Measurements from ENCODE around the gene AFF4. TPM values are rescaled to one million over a fixed set of nuclear protein-coding genes. Genes with fewer than 3 reads are reported as not detected.
A peak's percentile ranks its signal among the peaks of the same experiment; 100 is the strongest.

AFF4 gene
- total RNA-seq, 1 donor from 2014 or later: 87.4 TPM

DNA sequence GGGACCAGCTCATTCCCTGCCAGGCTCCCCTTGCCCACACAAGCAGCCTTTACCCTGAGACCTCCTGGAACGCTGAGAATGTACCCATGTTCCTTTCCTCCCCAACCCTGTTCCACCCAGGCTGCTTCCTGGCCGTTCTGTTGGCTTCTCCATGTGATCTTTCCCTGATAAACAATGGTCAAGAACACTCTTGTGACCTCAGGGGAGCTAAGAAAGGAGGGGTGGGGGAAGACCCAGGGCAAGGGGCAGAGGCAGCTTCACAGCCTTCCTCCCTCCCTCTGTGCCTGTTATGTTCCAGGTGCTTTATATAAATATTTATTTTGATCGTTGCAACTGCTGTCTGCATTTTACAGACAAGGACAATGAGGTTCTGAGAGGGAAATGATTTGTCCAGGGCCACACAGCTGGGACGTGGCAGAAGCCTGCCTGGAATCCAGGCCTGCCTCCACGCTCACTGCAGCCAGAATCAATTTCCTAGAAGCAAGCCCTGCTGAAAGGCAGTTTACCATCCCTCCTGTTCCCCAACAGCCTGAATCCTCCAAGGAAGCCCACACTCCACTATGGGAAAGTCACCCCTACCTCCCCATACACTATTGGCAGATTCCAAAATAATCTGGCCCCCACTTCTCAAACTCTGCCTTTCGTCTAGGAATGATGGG lies 136.9 kb downstream of the AFF4 start:
- TF ChIP-seq, protein P1, sequence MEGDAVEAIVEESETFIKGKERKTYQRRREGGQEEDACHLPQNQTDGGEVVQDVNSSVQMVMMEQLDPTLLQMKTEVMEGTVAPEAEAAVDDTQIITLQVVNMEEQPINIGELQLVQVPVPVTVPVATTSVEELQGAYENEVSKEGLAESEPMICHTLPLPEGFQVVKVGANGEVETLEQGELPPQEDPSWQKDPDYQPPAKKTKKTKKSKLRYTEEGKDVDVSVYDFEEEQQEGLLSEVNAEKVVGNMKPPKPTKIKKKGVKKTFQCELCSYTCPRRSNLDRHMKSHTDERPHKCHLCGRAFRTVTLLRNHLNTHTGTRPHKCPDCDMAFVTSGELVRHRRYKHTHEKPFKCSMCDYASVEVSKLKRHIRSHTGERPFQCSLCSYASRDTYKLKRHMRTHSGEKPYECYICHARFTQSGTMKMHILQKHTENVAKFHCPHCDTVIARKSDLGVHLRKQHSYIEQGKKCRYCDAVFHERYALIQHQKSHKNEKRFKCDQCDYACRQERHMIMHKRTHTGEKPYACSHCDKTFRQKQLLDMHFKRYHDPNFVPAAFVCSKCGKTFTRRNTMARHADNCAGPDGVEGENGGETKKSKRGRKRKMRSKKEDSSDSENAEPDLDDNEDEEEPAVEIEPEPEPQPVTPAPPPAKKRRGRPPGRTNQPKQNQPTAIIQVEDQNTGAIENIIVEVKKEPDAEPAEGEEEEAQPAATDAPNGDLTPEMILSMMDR (IDR thresholded peaks at IDR 0.05; ENCODE audit: unreplicated experiment): no peak
- no peak for DNase-seq (ENCODE audit: low spot score)
- peak overlapping the region; percentile 51 for H3K4me3 Mint-ChIP-seq (ENCODE audit: unreplicated experiment)
- H3K4me1 Mint-ChIP-seq (ENCODE audit: unreplicated experiment): peaks cover 19% of the 10 kb centered on the region
- peaks cover 5% of the 10 kb centered on the region for H3K36me3 Mint-ChIP-seq (ENCODE audit: low read depth, unreplicated experiment)
- H3K9me3 Mint-ChIP-seq (ENCODE audit: unreplicated experiment): no peaks in the 10 kb centered on the region
- no peak overlapping the region for H3K27ac Mint-ChIP-seq (ENCODE audit: unreplicated experiment)
- peaks cover 19% of the 10 kb centered on the region for H3K27me3 Mint-ChIP-seq (ENCODE audit: unreplicated experiment)

GRCh38 chr5:132825834-132826391 lies 137.5 kb downstream of the AFF4 start:
- Mint-ChIP-seq H3K9me3 (ENCODE audit: unreplicated experiment) (no peaks in the 10 kb centered on the region), H3K27me3 (ENCODE audit: unreplicated experiment) (peaks cover 17% of the 10 kb centered on the region), H3K4me3 (ENCODE audit: unreplicated experiment) (no peak overlapping the region), H3K36me3 (ENCODE audit: low read depth, unreplicated experiment) (peaks cover 5% of the 10 kb centered on the region), H3K27ac (ENCODE audit: unreplicated experiment) (no peak overlapping the region), H3K4me1 (ENCODE audit: unreplicated experiment) (peaks cover 13% of the 10 kb centered on the region)
- TF ChIP-seq, protein P1 (IDR thresholded peaks at IDR 0.05; ENCODE audit: unreplicated experiment): no peak
- no peak for DNase-seq (ENCODE audit: low spot score)

Other genes with a start within 250 kb of the AFF4 start
- gene KIF3A, start 226.1 kb downstream of the AFF4 start, total RNA-seq (ENCODE audit: unreplicated experiment): 11.5 TPM
- not detected for gene CCNI2, start 216.2 kb downstream of the AFF4 start, total RNA-seq (ENCODE audit: unreplicated experiment)
- 22.8 TPM for gene SEPTIN8, start 186.4 kb downstream of the AFF4 start, total RNA-seq (ENCODE audit: unreplicated experiment)
- not detected for gene SOWAHA, start 150.3 kb downstream of the AFF4 start, total RNA-seq (ENCODE audit: unreplicated experiment)
- 5.6 TPM for gene SHROOM1, start 133.0 kb downstream of the AFF4 start, total RNA-seq (ENCODE audit: unreplicated experiment)
- gene GDF9, start 97.2 kb downstream of the AFF4 start, total RNA-seq (ENCODE audit: unreplicated experiment): 0.33 TPM
- gene UQCRQ, start 97.0 kb downstream of the AFF4 start, total RNA-seq (ENCODE audit: unreplicated experiment): 152 TPM
- gene LEAP2, start 90.0 kb downstream of the AFF4 start, total RNA-seq (ENCODE audit: unreplicated experiment): 0.82 TPM
- 33.0 TPM for gene ZCCHC10, start 62.9 kb upstream of the AFF4 start, total RNA-seq (ENCODE audit: unreplicated experiment)
- 162 TPM for gene HSPA4, start 88.4 kb upstream of the AFF4 start, total RNA-seq (ENCODE audit: unreplicated experiment)